ENCODE measurements around the gene ABCD4. TPM values are rescaled to one million over a fixed set of nuclear protein-coding genes. Genes with fewer than 3 reads are reported as not detected.

The ABCD4 gene
- polyA plus RNA-seq, 2 of the 4 experiments (the other 2 are of a cell fraction), result 13.9 to 35.8 TPM

DNA sequence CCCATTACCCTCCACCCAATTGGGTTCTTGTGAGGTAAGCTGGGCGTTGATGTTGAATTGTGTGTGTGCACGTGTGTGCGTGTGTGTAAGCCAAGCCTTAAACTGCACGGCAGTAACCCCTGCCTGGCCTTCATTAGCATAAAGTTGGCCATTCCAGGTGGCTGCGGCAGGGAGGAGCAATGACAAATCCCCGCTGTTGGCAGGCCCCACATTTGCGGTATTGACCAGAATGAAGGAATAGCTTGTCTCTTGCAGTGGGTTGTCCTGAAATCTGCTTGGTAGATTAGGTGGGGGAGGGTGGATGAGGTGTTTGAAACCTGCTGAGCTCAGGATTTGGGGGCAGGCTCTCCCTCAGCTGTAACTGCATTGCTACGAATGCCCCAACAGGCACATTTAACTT lies 56.2 kb downstream of the ABCD4 start:
- TF ChIP-seq, protein P1, sequence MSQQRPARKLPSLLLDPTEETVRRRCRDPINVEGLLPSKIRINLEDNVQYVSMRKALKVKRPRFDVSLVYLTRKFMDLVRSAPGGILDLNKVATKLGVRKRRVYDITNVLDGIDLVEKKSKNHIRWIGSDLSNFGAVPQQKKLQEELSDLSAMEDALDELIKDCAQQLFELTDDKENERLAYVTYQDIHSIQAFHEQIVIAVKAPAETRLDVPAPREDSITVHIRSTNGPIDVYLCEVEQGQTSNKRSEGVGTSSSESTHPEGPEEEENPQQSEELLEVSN (IDR thresholded peaks at IDR 0.05; ENCODE audit: borderline replicate concordance, low read depth), result no peak
- TF ChIP-seq FOSB (CRISPR knock-in tag; IDR thresholded peaks at IDR 0.05) (no peak), POLR2AphosphoS2 (conservative IDR thresholded peaks at IDR 0.05; ENCODE audit: low read length) (no peak), RCOR1 (IDR thresholded peaks at IDR 0.05; ENCODE audit: low read depth, low read length) (no peak), TFCP2L1 (CRISPR knock-in tag; IDR thresholded peaks at IDR 0.05) (no peak), PHF8 (IDR thresholded peaks at IDR 0.05; ENCODE audit: borderline replicate concordance, low read depth) (no peak), RARB (CRISPR knock-in tag; IDR thresholded peaks at IDR 0.05) (no peak)
- TF ChIP-seq, protein P2, sequence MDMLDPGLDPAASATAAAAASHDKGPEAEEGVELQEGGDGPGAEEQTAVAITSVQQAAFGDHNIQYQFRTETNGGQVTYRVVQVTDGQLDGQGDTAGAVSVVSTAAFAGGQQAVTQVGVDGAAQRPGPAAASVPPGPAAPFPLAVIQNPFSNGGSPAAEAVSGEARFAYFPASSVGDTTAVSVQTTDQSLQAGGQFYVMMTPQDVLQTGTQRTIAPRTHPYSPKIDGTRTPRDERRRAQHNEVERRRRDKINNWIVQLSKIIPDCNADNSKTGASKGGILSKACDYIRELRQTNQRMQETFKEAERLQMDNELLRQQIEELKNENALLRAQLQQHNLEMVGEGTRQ (IDR thresholded peaks at IDR 0.05), result no peak
- TF ChIP-seq, protein P3, sequence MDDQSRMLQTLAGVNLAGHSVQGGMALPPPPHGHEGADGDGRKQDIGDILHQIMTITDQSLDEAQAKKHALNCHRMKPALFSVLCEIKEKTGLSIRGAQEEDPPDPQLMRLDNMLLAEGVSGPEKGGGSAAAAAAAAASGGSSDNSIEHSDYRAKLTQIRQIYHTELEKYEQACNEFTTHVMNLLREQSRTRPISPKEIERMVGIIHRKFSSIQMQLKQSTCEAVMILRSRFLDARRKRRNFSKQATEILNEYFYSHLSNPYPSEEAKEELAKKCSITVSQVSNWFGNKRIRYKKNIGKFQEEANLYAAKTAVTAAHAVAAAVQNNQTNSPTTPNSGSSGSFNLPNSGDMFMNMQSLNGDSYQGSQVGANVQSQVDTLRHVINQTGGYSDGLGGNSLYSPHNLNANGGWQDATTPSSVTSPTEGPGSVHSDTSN (IDR thresholded peaks at IDR 0.05), result no peak
- CTCF ChIA-PET, result interaction anchor here (0.8 to 4.9 kb wide), 6 partner anchors 11 to 135 kb away, joined by 3 to 41 read pairs (median 4); no protein-coding TSS in a partner anchor
- POLR2A ChIA-PET, result no interaction called here
- 83% methylated on average over 8 of the region's 8 CpGs for WGBS (ENCODE audit: missing lambda C conversion rate)
- peaks cover 9% of the 10 kb centered on the region; the same call in 1 of the 3 replicates for H3K4me1 ChIP-seq
- no peak overlapping the region for H3K4me2 ChIP-seq
- H3K4me3 ChIP-seq, result no peak overlapping the region
- no peaks in the 10 kb centered on the region for H3K9me3 ChIP-seq
- H3K27ac ChIP-seq, result no peak overlapping the region
- FAIRE-seq (no peak), ATAC-seq (no peak), DNase-seq (ENCODE audit: low read depth in 1 of 2, low spot score in 1 of 2) (no peak)

DNA sequence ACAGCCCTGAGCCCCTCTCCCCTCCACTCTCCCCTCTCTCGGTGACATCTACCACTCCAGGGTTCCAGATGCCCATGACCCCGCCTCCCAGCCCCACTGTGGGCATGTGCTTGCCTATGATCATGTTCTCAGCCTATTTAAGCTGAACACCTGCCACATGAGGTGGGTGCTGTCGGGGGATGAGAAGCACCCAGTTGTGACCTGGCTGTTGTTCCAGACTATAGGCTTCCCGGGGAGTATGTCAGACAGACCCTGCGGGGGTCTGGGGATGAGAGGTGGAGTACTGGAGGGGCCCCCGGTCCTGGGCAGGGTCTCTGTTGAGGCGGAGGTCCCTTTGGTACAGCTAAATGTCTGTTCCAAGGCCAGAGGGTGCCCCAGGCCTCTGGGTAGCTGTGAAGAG lies 57.4 kb downstream of the ABCD4 start:
- no peak overlapping the region for H3K27ac ChIP-seq
- WGBS (ENCODE audit: missing lambda C conversion rate), result 30% methylated on average over 7 of the region's 7 CpGs
- H3K4me1 ChIP-seq, result peaks cover 7% of the 10 kb centered on the region; the same call in 1 of the 3 replicates
- TF ChIP-seq FOSL2 (IDR thresholded peaks at IDR 0.05) (no peak), FOSL2 (CRISPR knock-in tag; IDR thresholded peaks at IDR 0.05) (no peak), PHF8 (IDR thresholded peaks at IDR 0.05; ENCODE audit: borderline replicate concordance, low read depth) (no peak), EHMT2 (IDR thresholded peaks at IDR 0.05; ENCODE audit: low read depth) (no peak)
- TF ChIP-seq, protein P4, sequence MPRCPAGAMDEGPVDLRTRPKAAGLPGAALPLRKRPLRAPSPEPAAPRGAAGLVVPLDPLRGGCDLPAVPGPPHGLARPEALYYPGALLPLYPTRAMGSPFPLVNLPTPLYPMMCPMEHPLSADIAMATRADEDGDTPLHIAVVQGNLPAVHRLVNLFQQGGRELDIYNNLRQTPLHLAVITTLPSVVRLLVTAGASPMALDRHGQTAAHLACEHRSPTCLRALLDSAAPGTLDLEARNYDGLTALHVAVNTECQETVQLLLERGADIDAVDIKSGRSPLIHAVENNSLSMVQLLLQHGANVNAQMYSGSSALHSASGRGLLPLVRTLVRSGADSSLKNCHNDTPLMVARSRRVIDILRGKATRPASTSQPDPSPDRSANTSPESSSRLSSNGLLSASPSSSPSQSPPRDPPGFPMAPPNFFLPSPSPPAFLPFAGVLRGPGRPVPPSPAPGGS (IDR thresholded peaks at IDR 0.05), result no peak
- no peak for ATAC-seq
- DNase-seq (ENCODE audit: low read depth in 1 of 2, low spot score in 1 of 2), result no peak
- ChIA-PET POLR2A (no interaction called here), CTCF (interaction anchor here (0.6 to 4.9 kb wide), 5 partner anchors 12 to 615 kb away, joined by 3 to 41 read pairs (median 5); no protein-coding TSS in a partner anchor)
- H3K9me3 ChIP-seq, result no peaks in the 10 kb centered on the region
- H3K4me3 ChIP-seq, result no peak overlapping the region
- H3K4me2 ChIP-seq, result no peak overlapping the region
- FAIRE-seq, result no peak

DNA sequence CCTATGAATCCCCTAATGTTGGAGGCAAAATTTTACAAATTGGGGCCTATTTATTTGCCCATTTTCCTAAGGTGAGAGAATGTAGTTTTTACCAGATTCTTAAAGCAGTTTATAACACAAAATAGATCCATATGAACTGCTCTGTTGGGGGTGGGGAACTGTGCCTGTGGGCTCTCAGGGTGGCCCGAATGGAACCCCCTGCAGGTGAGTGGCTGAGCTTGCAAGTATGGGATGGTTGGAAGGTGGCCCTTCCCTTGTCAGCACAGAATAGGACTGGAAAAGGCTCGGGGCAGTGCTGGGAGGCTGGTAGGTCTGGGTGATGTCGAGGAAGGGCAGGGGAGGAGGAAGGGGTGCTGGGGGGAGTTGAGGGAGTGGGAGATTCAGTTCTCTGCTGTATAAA lies 58.6 kb downstream of the ABCD4 start:
- Histone ChIP-seq H3K4me1 (no peaks in the 10 kb centered on the region), H3K4me3 (no peak overlapping the region), H3K4me2 (no peak overlapping the region), H3K9me3 (no peaks in the 10 kb centered on the region), H3K27ac (no peak overlapping the region)
- ChIA-PET POLR2A (interaction anchor here (0.6 kb wide), 1 partner anchor 189 kb away, joined by 3 read pairs; no protein-coding TSS in a partner anchor), CTCF (interaction anchor here (1.3 to 4.9 kb wide), 2 partner anchors 13 to 27 kb away, joined by 5 to 41 read pairs; no protein-coding TSS in a partner anchor)
- DNase-seq (ENCODE audit: low read depth in 1 of 2, low spot score in 1 of 2) (no peak), FAIRE-seq (no peak), ATAC-seq (peak; percentile 67 to 70; a peak in 5 of 6 replicates)
- TF ChIP-seq HEYL (CRISPR knock-in tag; IDR thresholded peaks at IDR 0.05) (no peak), NFE2L2 (conservative IDR thresholded peaks at IDR 0.05; ENCODE audit: low read length) (no peak), EP300 (IDR thresholded peaks at IDR 0.05) (no peak)
- TF ChIP-seq, protein P5, sequence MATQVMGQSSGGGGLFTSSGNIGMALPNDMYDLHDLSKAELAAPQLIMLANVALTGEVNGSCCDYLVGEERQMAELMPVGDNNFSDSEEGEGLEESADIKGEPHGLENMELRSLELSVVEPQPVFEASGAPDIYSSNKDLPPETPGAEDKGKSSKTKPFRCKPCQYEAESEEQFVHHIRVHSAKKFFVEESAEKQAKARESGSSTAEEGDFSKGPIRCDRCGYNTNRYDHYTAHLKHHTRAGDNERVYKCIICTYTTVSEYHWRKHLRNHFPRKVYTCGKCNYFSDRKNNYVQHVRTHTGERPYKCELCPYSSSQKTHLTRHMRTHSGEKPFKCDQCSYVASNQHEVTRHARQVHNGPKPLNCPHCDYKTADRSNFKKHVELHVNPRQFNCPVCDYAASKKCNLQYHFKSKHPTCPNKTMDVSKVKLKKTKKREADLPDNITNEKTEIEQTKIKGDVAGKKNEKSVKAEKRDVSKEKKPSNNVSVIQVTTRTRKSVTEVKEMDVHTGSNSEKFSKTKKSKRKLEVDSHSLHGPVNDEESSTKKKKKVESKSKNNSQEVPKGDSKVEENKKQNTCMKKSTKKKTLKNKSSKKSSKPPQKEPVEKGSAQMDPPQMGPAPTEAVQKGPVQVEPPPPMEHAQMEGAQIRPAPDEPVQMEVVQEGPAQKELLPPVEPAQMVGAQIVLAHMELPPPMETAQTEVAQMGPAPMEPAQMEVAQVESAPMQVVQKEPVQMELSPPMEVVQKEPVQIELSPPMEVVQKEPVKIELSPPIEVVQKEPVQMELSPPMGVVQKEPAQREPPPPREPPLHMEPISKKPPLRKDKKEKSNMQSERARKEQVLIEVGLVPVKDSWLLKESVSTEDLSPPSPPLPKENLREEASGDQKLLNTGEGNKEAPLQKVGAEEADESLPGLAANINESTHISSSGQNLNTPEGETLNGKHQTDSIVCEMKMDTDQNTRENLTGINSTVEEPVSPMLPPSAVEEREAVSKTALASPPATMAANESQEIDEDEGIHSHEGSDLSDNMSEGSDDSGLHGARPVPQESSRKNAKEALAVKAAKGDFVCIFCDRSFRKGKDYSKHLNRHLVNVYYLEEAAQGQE (IDR thresholded peaks at IDR 0.05), result no peak
- TF ChIP-seq, protein P6, sequence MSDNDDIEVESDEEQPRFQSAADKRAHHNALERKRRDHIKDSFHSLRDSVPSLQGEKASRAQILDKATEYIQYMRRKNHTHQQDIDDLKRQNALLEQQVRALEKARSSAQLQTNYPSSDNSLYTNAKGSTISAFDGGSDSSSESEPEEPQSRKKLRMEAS (IDR thresholded peaks at IDR 0.05), result no peak
- WGBS (ENCODE audit: missing lambda C conversion rate), result 25% methylated on average over 3 of the region's 3 CpGs
